Measurements from ENCODE around the gene SLC16A4.

- TF ChIP-seq, protein P1, sequence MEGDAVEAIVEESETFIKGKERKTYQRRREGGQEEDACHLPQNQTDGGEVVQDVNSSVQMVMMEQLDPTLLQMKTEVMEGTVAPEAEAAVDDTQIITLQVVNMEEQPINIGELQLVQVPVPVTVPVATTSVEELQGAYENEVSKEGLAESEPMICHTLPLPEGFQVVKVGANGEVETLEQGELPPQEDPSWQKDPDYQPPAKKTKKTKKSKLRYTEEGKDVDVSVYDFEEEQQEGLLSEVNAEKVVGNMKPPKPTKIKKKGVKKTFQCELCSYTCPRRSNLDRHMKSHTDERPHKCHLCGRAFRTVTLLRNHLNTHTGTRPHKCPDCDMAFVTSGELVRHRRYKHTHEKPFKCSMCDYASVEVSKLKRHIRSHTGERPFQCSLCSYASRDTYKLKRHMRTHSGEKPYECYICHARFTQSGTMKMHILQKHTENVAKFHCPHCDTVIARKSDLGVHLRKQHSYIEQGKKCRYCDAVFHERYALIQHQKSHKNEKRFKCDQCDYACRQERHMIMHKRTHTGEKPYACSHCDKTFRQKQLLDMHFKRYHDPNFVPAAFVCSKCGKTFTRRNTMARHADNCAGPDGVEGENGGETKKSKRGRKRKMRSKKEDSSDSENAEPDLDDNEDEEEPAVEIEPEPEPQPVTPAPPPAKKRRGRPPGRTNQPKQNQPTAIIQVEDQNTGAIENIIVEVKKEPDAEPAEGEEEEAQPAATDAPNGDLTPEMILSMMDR (IDR thresholded peaks at IDR 0.05): no peak
- no peak for TF ChIP-seq POLR2A (IDR thresholded peaks at IDR 0.05)
These were observed 2.5 kb upstream of the SLC16A4 start for GRCh38 chr1:110393286-110393685.

Data from lower leg skin (tissue), 3 donors.